Hematopoietic multipotent progenitor cell treated with erythropoietin and hydrocortisone succinate and interleukin-3 and kit ligand, for 17 days (in vitro differentiated cells): ENCODE measurements around the gene CACNA1B.
"Not testable (repeated sequence)": the region's sequence is repeated elsewhere in the genome, so short reads cannot be mapped to it uniquely, and the experiment has no call there.

Source experiments
- DNase-seq: peaks from one replicate; pipeline ENCODE4 v3.0.0-alpha.2; 2015; ENCODE audit warnings: low spot score

The CACNA1B gene

DNA sequence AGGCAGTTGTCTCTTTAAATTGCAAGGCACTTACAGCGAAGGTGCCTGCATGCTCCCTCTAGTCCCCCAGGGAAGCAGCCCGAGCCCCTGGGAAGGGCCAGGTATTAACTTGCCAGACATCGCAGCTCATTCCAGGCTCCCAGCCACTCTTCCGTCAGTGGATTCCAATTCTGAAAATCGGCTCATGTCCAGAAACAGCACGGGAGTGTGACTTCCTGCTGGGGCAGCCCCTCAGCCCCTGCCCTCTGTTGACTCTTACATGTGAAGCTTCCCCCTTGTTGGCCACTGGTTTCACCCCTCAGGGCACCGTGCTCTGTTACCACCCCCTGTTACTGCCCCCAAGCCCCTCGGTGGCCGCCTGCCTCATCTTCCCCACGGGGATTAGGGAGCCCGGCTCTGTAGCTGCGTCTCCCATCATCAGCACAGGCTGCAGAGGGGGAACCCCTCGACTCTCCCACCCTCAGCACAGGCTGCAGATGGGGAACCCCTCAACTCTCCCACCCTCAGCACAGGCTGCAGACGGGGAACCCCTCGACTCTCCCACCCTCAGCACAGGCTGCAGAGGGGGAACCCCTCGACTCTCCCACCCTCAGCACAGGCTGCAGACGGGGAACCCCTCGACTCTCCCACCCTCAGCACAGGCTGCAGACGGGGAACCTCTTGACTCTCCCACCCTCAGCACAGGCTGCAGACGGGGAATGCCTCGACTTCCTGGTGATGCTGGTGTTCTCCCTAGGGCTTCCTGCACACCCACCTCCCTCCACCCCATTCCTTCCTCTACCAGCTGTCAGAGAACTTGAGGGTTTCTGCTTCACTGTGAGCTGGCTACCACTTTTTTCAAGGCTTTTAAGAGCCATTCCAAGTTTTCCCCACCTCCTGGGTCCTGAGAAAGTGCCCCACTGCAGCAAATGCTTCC lies 11.1 kb upstream of the CACNA1B start:
- DNase-seq: no peak

- DNase-seq: no peak
Observed at GRCh38 chr9:137870432-137870831, 7.2 kb upstream of the CACNA1B start.

DNA sequence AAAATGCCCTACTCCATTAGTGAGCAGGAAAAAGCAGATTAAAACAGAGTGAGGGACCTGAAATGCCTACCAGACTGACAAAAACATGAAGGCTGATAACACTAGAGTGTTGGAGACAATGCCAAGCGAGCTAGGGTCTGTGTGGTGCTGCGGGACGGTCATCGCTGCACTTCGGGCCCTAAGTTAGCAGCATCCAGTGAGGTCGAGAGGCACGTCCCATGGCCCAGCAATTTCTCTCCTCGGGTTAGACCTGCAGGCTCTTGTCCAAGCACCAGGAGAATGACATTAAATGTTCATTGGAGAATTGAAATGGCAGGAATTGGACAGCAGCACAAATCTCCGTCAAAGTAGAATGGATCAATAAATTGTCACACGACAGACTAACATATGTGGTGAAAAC lies 5.3 kb upstream of the CACNA1B start:
- DNase-seq: no peak

GRCh38 chr9:137873408-137873807 lies 4.2 kb upstream of the CACNA1B start:
- no peak for DNase-seq

- DNase-seq: no peak
Observed at GRCh38 chr9:137873858-137874362, 3.7 kb upstream of the CACNA1B start.

- DNase-seq: no peak
Observed at GRCh38 chr9:137875354-137875753, 2.2 kb upstream of the CACNA1B start.

GRCh38 chr9:137875846-137876245 lies 1.7 kb upstream of the CACNA1B start:
- DNase-seq: no peak

DNA sequence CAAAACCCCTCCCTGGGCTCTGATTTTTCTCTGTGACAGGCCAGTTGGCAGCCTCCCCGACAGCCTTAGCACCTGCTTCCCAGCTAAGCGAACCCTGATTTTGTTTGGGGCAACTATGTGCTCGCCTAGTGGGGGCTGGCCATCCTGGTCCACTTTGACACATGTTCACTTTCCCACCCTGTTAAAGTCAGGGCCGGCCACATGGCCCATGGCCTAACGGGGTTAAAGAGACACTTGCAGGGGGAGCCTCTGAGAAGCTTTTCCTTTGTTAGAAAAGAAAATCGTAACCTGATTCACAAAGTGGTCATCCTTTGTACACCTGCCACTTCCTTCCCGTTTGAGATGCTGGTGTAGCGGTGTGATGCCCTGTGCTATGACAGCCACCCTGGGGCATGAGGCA lies 1.3 kb upstream of the CACNA1B start:
- DNase-seq: no peak

DNA sequence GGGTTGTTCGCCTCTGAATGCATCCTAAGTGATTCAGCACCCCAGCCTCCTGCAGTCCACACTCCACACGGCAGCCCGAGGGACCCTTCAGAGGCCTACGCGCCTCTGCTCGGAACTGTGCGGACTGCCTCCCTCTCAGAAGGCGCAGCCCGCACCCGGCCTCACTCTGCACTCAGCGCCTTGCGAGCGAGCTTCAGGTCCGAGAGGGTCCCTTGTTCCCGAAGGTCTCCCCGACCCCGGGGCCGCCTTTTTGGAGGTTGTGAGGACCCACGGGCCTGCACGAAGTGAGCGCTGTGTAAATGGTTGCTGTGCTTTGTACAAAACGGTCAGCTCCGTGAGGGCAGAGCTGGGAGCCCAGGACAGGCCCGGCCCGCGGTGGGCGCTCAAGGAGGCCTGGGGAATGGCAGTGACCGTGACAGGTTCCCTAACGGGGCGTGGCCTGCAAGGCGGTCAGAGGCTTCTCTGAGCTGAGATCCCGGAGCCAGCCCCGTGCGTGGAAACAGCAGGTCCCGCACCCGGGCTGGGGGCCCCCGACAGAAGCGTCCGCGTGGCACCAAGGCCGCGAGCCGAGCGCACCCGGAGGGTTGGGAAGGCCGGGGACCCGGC lies 698 bp upstream of the CACNA1B start:
- DNase-seq: no peak

GRCh38 chr9:137878146-137878941 lies 762 bp downstream of the CACNA1B start:
- DNase-seq: no peak

DNA sequence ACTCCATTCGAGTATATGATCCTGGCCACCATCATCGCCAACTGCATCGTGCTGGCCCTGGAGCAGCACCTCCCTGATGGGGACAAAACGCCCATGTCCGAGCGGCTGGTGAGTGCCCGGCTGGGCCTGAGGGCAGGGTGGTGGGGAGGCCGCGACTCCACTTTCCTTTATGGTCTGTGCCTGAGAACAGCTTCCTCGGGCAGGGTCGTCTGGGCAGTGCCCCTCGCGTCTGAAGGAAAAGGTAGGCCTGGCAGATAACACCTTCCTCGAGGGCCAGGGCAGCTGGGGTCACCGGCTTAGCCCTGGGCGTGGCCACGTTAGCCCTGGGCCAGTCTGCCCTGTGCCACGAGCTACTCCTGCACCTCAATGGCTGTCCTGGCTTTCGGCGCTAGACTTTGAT lies 1.5 kb downstream of the CACNA1B start:
- no peak for DNase-seq

GRCh38 chr9:137879566-137880150 lies 2.1 kb downstream of the CACNA1B start:
- DNase-seq: no peak

- no peak for DNase-seq
Observed at GRCh38 chr9:137880160-137880975, 2.8 kb downstream of the CACNA1B start.

GRCh38 chr9:137880976-137881530 lies 3.5 kb downstream of the CACNA1B start:
- DNase-seq: no peak

GRCh38 chr9:137881591-137882505 lies 4.3 kb downstream of the CACNA1B start:
- no peak for DNase-seq

DNA sequence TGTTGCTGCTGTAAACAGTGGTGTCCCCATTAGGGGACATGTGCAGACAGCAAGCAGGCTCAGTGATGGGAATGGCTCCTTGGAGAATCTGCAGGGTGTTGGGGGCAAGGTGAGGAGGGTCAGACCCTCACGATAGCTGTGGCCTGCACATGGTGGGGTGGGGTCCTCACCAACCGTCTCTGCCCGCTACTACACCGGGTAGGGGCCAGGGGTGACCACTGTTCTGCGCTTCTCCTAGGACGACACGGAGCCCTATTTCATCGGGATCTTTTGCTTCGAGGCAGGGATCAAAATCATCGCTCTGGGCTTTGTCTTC lies 4.9 kb downstream of the CACNA1B start:
- no peak for DNase-seq

GRCh38 chr9:137883977-137884376 lies 6.4 kb downstream of the CACNA1B start:
- not testable (repeated sequence) for DNase-seq

DNA sequence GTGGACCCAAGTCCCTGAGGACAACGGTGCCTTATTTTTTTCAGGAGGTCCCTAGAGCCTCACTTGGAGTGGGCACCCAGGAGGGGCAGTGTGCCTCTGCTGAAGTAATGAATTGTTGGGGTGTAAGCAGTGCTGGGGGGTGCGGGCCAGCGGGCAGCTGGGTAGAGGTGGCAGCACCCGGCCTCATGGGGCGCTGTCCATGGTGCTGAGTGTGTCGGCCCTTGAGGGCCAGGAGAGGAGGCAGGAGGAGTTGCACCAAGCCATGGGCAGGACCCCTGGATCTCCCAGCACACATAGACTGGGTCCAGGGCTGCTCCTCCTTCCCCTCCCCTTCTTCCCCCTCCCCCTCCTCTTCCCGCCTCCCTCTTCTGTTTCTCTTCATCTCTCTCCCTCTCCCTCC lies 7.0 kb downstream of the CACNA1B start:
- DNase-seq: not testable (repeated sequence)

GRCh38 chr9:137885121-137885520 lies 7.5 kb downstream of the CACNA1B start:
- DNase-seq: not testable (repeated sequence)

GRCh38 chr9:137888621-137889020 lies 11.0 kb downstream of the CACNA1B start:
- not testable (repeated sequence) for DNase-seq
